Measurements from ENCODE around the gene NCLN. TPM values are rescaled to one million over a fixed set of nuclear protein-coding genes. Genes with fewer than 3 reads are reported as not detected.
"Not testable (repeated sequence)": the region's sequence is repeated elsewhere in the genome, so short reads cannot be mapped to it uniquely, and the experiment has no call there.

The NCLN gene
- total and polyA plus RNA-seq, 3 donors from 2014 or later: 50.2 to 65.5 (median 65.3) TPM

GRCh38 chr19:3216874-3217273 lies 31.1 kb downstream of the NCLN start:
- no peaks in the 10 kb centered on the region for H3K9me3 ChIP-seq
- no peak overlapping the region for H3K4me3 ChIP-seq
- H3K27ac ChIP-seq: no peak overlapping the region
- H3K36me3 ChIP-seq (ENCODE audit: low read depth, missing control alignments): no peaks in the 10 kb centered on the region
- 85 to 96% methylated on average over 5 of the region's 5 CpGs for WGBS, 2 donors
- H3K4me1 ChIP-seq: no peaks in the 10 kb centered on the region
- no peaks in the 10 kb centered on the region for H3K27me3 ChIP-seq
- TF ChIP-seq CTCF (IDR thresholded peaks at IDR 0.05) (no peak), POLR2A (IDR thresholded peaks at IDR 0.05) (no peak)
- DNase-seq: no peak
- intact Hi-C loops (cut with DNase I; ENCODE audit: low total_unique reads): no loop called here

GRCh38 chr19:3220576-3220975 lies 34.8 kb downstream of the NCLN start:
- Histone ChIP-seq H3K4me1 (no peaks in the 10 kb centered on the region), H3K9me3 (no peaks in the 10 kb centered on the region), H3K27ac (no peak overlapping the region), H3K36me3 (ENCODE audit: low read depth, missing control alignments) (no peaks in the 10 kb centered on the region), H3K27me3 (no peaks in the 10 kb centered on the region), H3K4me3 (no peak overlapping the region)
- intact Hi-C loops (cut with DNase I; ENCODE audit: low total_unique reads): no loop called here
- DNase-seq: no peak
- TF ChIP-seq POLR2A (IDR thresholded peaks at IDR 0.05) (no peak), CTCF (IDR thresholded peaks at IDR 0.05) (no peak)
- WGBS, 2 donors: 79 to 80% methylated on average over 11 to 12 of the region's 12 CpGs

GRCh38 chr19:3221576-3221975 lies 35.8 kb downstream of the NCLN start:
- H3K4me3 ChIP-seq; intact Hi-C loops (cut with DNase I; ENCODE audit: low total_unique reads); DNase-seq; H3K4me1 ChIP-seq; H3K27me3 ChIP-seq; H3K9me3 ChIP-seq; H3K36me3 ChIP-seq (ENCODE audit: low read depth, missing control alignments); H3K27ac ChIP-seq: not testable (repeated sequence)
- 74 to 93% methylated on average over 5 of the region's 5 CpGs for WGBS, 2 donors

- Histone ChIP-seq H3K27me3 (no peaks in the 10 kb centered on the region), H3K4me3 (no peak overlapping the region), H3K4me1 (no peaks in the 10 kb centered on the region), H3K9me3 (no peaks in the 10 kb centered on the region), H3K27ac (no peak overlapping the region), H3K36me3 (ENCODE audit: low read depth, missing control alignments) (no peaks in the 10 kb centered on the region)
- 82 to 85% methylated on average over 5 of the region's 5 CpGs for WGBS, 2 donors
- intact Hi-C loops (cut with DNase I; ENCODE audit: low total_unique reads): no loop called here
- TF ChIP-seq POLR2A (IDR thresholded peaks at IDR 0.05) (no peak), CTCF (IDR thresholded peaks at IDR 0.05) (no peak)
- no peak for DNase-seq
Measured at GRCh38 chr19:3222709-3223108, 37.0 kb downstream of the NCLN start.

- no peaks in the 10 kb centered on the region for H3K4me1 ChIP-seq
- intact Hi-C loops (cut with DNase I; ENCODE audit: low total_unique reads): no loop called here
- WGBS, 2 donors: 0 to 6% methylated on average over 17 to 19 of the region's 94 CpGs
- peak; percentile 46 for DNase-seq
- H3K36me3 ChIP-seq (ENCODE audit: low read depth, missing control alignments): no peaks in the 10 kb centered on the region
- H3K27me3 ChIP-seq: no peaks in the 10 kb centered on the region
- H3K4me3 ChIP-seq: no peak within 1 kb of the TSS
- TF ChIP-seq POLR2A (IDR thresholded peaks at IDR 0.05): no peak
- peak; percentile 21 to 69 (median 51) for TF ChIP-seq CTCF (IDR thresholded peaks at IDR 0.05)
- H3K9me3 ChIP-seq: no peaks in the 10 kb centered on the region
- no peak within 1 kb of the TSS for H3K27ac ChIP-seq
Measured at GRCh38 chr19:3224346-3225168, 38.8 kb downstream of the NCLN start, which contains the start of gene CELF5. Gene CELF5, plus strand, starts transcription at chr19:3224661. Its CDS starts 79 bp downstream, at chr19:3224740.

Measured in testis (tissue), 3 donors.